T47D (cell line): ENCODE data around the gene SFMBT1.

Source experiments
- DNase-seq, 2 experiments: peaks; one replicate each; pipeline versions ENCODE4 v3.0.0 to v3.0.0-alpha.2; 2011 to 2012; ENCODE audit warnings: low read depth in 1 of 2, low spot score in 1 of 2
- JUND ChIP-seq: IDR thresholded peaks from 2 replicates; pipeline ENCODE4 v1.6.1; 2012; ENCODE audit warnings: low read depth
- in situ Hi-C: cut with HindIII; loops from 2 replicates; pipeline ENCODE4 v1.10.0; 2016; ENCODE audit warnings: low sequenced_read_pairs, low pct_unique_long_range_greater_than_20kb

Gene SFMBT1

GRCh38 chr3:52910823-52911222 lies 135.1 kb downstream of the SFMBT1 start:
- in situ Hi-C loops, result no loop called here
- no peak for TF ChIP-seq JUND
- DNase-seq, result no peak

GRCh38 chr3:52907497-52907896 lies 138.4 kb downstream of the SFMBT1 start:
- DNase-seq, result no peak
- in situ Hi-C loops, result no loop called here
- TF ChIP-seq JUND, result no peak

- in situ Hi-C loops, result no loop called here
- no peak for DNase-seq
- no peak for TF ChIP-seq JUND
These were observed 141.3 kb downstream of the SFMBT1 start for GRCh38 chr3:52904552-52904951.

- no peak for TF ChIP-seq JUND
- in situ Hi-C loops, result no loop called here
- no peak for DNase-seq
These were observed 141.9 kb downstream of the SFMBT1 start for GRCh38 chr3:52904000-52904399.

GRCh38 chr3:52897130-52898122 lies 148.4 kb downstream of the SFMBT1 start, which contains the start of gene STIMATE:
Gene STIMATE, minus strand, starts transcription at chr3:52897548. Its CDS starts 98 bp downstream, at chr3:52897450.
- DNase-seq, result peak; percentile 85 to 86
- in situ Hi-C loops, result no loop called here
- no peak for TF ChIP-seq JUND

GRCh38 chr3:52896613-52897012 lies 149.3 kb downstream of the SFMBT1 start:
- in situ Hi-C loops, result no loop called here
- no peak for DNase-seq
- TF ChIP-seq JUND, result no peak

GRCh38 chr3:52896151-52896550 lies 149.7 kb downstream of the SFMBT1 start:
- in situ Hi-C loops, result no loop called here
- no peak for TF ChIP-seq JUND
- DNase-seq, result no peak

GRCh38 chr3:52895418-52895817 lies 150.5 kb downstream of the SFMBT1 start:
- TF ChIP-seq JUND, result no peak
- in situ Hi-C loops, result no loop called here
- no peak for DNase-seq

- DNase-seq, result no peak
- no peak for TF ChIP-seq JUND
These were observed 151.1 kb downstream of the SFMBT1 start for GRCh38 chr3:52894756-52895155.

GRCh38 chr3:52893723-52894122 lies 152.2 kb downstream of the SFMBT1 start:
- peak in 1 of 2 experiments; percentile 36 for DNase-seq
- no peak for TF ChIP-seq JUND
- in situ Hi-C loops, result no loop called here

More at GRCh38 chr3:52894756-52895155, 151.1 kb downstream of the SFMBT1 start:
- in situ Hi-C loops, result no loop called here

- in situ Hi-C loops, result no loop called here
- no peak for DNase-seq
- TF ChIP-seq JUND, result no peak
These were observed 153.1 kb downstream of the SFMBT1 start for GRCh38 chr3:52892625-52893311.

- no peak for TF ChIP-seq JUND
- in situ Hi-C loops, result no loop called here
- DNase-seq, result no peak
These were observed 153.6 kb downstream of the SFMBT1 start for GRCh38 chr3:52892290-52892624.

- in situ Hi-C loops, result no loop called here
- no peak for DNase-seq
- no peak for TF ChIP-seq JUND
These were observed 154.2 kb downstream of the SFMBT1 start for GRCh38 chr3:52891615-52892081.
